RWPE1 (cell line): ENCODE data around the gene QRICH2.

Experiments used
- CTCF ChIA-PET: fragments of 350-600 bp; sonication (Branson Sonifier 250); formaldehyde crosslinking; extraction: SDS; loops from one replicate; lab custom pipeline; 2021; lab: Yijun Ruan, JAX
- POLR2A ChIA-PET: fragments of 400-600 bp; formaldehyde crosslinking; extraction: SDS; loops from one replicate; lab custom pipeline; 2020; ENCODE audit warnings: antibody characterized with exemption; ENCODE audit not compliant: low non-redundant PET; lab: Yijun Ruan, JAX
- DNase-seq: peaks from one replicate; pipeline ENCODE4 v3.0.0; 2012; ENCODE audit warnings: low spot score
- H3K27ac ChIP-seq: fragments of 450-650 bp; 2 replicates; pipeline ENCODE4 v1.5.1; 2017
- TF ChIP-seq, protein P1 (sequence below): fragments of 450-650 bp; conservative IDR thresholded peaks from 2 replicates; pipeline ENCODE4 v1.5.1; 2017; ENCODE audit warnings: low read depth, mild to moderate bottlenecking

QRICH2 gene, protein sequence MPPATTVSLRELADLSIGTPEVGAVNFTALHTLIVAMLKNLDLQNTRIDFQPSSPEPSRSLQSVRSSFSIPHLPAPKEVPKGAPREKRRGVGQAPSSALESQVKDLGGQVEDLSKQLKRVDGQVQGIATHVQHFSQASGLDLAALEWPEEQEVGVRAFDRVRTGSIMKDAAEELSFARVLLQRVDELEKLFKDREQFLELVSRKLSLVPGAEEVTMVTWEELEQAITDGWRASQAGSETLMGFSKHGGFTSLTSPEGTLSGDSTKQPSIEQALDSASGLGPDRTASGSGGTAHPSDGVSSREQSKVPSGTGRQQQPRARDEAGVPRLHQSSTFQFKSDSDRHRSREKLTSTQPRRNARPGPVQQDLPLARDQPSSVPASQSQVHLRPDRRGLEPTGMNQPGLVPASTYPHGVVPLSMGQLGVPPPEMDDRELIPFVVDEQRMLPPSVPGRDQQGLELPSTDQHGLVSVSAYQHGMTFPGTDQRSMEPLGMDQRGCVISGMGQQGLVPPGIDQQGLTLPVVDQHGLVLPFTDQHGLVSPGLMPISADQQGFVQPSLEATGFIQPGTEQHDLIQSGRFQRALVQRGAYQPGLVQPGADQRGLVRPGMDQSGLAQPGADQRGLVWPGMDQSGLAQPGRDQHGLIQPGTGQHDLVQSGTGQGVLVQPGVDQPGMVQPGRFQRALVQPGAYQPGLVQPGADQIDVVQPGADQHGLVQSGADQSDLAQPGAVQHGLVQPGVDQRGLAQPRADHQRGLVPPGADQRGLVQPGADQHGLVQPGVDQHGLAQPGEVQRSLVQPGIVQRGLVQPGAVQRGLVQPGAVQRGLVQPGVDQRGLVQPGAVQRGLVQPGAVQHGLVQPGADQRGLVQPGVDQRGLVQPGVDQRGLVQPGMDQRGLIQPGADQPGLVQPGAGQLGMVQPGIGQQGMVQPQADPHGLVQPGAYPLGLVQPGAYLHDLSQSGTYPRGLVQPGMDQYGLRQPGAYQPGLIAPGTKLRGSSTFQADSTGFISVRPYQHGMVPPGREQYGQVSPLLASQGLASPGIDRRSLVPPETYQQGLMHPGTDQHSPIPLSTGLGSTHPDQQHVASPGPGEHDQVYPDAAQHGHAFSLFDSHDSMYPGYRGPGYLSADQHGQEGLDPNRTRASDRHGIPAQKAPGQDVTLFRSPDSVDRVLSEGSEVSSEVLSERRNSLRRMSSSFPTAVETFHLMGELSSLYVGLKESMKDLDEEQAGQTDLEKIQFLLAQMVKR (N-terminal part only)

DNA sequence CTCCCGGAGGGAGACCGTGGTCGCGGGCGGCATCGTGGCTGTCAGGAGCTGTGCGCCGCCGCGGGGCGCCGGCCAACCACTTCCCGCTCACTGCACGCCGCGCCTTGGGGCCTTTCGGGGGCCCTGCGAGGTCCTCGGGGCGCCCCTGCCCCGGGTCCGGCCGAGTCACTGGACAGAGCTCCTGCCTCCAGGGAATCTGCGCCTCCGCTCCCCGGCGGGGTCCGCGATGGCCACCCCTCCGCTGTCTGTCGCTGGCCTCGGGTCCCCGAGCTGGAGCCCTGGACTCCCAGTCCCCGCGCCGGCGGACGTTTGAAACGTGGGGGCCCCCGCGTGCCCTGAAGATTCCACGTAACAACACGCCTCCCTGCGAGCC is at the start of gene QRICH2:
QRICH2 (minus strand) TSS at position 311 of the 373 bp plus-strand sequence; CDS start at position 33, 278 bp downstream.
- TF ChIP-seq, protein P1, sequence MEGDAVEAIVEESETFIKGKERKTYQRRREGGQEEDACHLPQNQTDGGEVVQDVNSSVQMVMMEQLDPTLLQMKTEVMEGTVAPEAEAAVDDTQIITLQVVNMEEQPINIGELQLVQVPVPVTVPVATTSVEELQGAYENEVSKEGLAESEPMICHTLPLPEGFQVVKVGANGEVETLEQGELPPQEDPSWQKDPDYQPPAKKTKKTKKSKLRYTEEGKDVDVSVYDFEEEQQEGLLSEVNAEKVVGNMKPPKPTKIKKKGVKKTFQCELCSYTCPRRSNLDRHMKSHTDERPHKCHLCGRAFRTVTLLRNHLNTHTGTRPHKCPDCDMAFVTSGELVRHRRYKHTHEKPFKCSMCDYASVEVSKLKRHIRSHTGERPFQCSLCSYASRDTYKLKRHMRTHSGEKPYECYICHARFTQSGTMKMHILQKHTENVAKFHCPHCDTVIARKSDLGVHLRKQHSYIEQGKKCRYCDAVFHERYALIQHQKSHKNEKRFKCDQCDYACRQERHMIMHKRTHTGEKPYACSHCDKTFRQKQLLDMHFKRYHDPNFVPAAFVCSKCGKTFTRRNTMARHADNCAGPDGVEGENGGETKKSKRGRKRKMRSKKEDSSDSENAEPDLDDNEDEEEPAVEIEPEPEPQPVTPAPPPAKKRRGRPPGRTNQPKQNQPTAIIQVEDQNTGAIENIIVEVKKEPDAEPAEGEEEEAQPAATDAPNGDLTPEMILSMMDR, result no peak
- ChIA-PET CTCF (interaction anchor here (1.1 to 2.2 kb wide), 2 partner anchors 90 to 151 kb away, joined by 3 to 11 read pairs; no protein-coding TSS in a partner anchor), POLR2A (no interaction called here)
- no peak for DNase-seq
- peak within 1 kb of the TSS; percentile 5; the same call in 1 of the 2 replicates for H3K27ac ChIP-seq

DNA sequence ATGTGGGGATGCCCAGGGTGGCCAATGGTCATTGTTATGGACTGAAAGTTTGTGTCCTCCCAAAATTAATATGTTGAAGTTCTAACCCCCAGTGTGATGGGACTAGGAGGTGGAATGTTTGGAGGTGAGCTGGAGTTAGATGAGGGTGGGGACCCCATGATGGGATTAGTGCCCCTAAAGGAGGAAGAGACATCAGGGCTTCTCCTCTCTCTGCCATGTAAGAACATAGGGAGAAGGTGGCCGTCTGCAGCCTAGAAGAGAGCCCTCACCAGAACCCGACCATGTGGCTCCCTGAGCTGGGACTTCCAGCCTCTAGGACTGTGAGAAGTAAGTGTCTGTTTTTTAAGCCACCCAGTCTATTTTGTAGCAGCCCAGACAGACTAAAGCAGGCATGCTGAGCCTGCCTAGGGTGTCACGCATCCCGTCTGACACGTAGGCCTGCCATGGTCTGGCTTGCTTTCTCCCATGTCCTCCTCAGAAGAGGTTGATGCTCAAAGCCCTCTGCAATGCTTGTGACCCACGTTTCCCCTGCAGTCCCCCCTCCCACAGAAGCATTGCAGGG is 49.6 kb upstream of the QRICH2 start:
- CTCF ChIA-PET, result interaction anchor here (1.2 to 1.3 kb wide), 2 partner anchors 13 to 27 kb away, joined by 4 to 5 read pairs; partner anchors contain the start of gene SPHK1
- POLR2A ChIA-PET, result no interaction called here
- H3K27ac ChIP-seq, result peak overlapping the region; percentile 24; the same call in 1 of the 2 replicates
- TF ChIP-seq, protein P1, result no peak
- DNase-seq, result no peak

DNA sequence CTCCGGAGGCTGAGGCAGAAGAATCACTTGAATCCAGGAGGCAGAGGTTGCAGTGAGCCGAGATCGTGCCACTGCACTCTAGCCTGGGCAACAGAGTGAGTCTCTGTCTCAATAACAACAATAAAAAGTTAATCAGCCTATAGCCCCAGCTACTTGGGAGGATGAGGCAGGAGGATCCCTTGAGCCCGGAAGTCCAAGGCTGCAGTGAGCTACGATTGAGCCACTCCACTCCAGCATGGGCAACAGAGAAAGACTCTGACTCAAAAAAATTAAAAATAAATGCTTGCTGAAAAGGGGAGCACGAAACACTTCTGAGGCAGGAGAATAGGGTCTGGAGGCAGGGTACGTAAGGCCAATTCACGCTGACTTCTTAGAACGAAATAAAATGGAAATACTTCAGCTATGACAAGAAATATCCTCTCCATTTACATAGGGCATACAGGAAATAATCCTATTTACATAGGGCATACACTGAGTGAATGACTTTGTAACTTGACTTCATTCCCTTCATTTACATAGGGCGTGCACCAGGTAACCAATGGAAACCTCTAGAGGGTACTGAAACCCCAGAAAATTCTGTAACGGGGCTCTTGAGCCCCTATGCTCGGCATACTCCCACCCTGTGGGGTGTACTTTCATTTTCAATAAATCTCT is 48.9 kb upstream of the QRICH2 start:
- CTCF ChIA-PET, result interaction anchor here (0.7 to 1.3 kb wide), 3 partner anchors 8 to 27 kb away, joined by 3 to 5 read pairs (median 4); partner anchors contain the start of gene SPHK1
- POLR2A ChIA-PET, result interaction anchor here (1.2 kb wide), 1 partner anchor 86 kb away, joined by 4 read pairs; no protein-coding TSS in a partner anchor
- H3K27ac ChIP-seq, result no peak overlapping the region
- no peak for DNase-seq
- TF ChIP-seq, protein P1, result no peak

DNA sequence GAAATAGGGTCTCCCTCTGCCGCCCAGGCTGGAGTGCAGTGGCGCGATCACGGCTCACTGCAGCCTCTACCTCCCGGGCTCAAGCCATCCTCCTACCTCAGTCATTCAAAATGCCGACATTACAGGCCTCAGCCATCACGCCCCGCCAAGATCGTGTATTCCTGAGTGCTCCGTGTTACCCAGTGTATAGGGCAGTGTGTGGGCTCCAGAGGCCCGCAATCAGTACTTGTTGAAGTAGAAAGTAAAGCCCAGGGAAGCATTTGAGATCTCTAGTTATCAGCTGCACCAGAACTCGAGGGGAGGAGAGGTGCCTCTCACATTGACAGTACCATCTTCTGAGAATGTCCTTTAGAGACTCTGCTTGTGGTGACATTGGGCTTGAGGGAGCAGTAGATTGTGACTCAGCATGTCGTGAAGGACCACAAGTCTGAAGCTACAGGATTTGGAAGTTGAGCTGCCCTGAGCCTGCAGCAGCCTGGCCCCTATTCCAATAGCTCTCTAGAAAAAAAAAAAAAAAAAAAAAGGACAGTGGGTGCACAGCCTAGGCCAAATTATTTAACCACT is 46.8 kb upstream of the QRICH2 start:
- POLR2A ChIA-PET, result interaction anchor here (0.7 kb wide), 1 partner anchor 30 kb away, joined by 10 read pairs; the partner anchor contains the start of gene SPHK1
- TF ChIP-seq, protein P1, result no peak
- H3K27ac ChIP-seq, result peak overlapping the region; percentile 92
- DNase-seq, result no peak
- CTCF ChIA-PET, result interaction anchor here (0.6 kb wide), 1 partner anchor 17 kb away, joined by 9 read pairs; no protein-coding TSS in a partner anchor

DNA sequence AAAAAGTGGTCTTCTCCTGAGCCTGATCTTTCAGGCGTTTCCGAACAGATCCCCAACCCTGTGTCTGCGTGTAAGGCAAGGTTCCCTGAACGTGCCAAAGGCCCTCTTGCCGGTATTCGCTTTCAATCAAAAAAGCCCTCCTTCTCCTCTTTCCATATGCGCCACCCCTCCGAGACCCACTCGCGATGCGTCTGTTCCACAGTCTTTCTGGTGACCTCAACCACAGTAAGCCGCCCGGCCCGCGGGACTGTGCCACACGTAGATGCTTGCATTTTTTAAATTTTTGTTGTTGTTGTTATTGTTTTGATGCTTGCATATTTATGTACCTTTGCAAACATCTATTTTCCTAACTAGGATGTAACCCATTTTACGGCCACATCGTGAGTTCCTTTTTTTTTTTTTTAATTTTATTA is 46.2 kb upstream of the QRICH2 start:
- POLR2A ChIA-PET, result interaction anchor here (1.9 kb wide), 1 partner anchor 30 kb away, joined by 12 read pairs; the partner anchor contains the start of gene SPHK1
- CTCF ChIA-PET, result interaction anchor here (0.6 to 2.7 kb wide), 4 partner anchors 16 to 95 kb away, joined by 3 to 15 read pairs (median 4); no protein-coding TSS in a partner anchor
- peak overlapping the region; percentile 92 for H3K27ac ChIP-seq
- TF ChIP-seq, protein P1, result no peak
- no peak for DNase-seq
